ENCODE results near the gene CD34. TPM values are rescaled to one million over a fixed set of nuclear protein-coding genes. Genes with fewer than 3 reads are reported as not detected.

Gene CD34
- total RNA-seq, 1 experiment from 2014 or later: 0.35 TPM

DNA sequence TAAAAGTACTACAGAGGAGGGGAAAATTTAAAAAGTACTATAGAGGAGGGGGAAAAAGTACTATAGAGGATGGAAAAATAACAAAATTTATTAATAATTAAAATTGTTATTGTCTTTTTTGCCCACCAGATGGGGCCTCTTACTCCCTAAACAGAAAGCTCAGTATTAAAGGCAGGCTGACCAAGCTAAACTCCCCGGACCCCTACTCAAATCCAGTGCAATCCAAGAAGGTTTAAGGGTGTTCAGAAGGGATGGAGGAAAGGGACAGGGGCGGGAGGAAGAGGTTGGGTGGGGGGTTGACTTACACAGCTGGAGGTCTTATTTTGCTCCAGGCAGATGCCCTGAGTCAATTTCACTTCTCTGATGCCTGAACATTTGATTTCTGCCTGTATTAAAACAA, 13.7 kb downstream of the CD34 start:
- Histone ChIP-seq H3K27me3 (ENCODE audit: insufficient read depth, low read length) (no peaks in the 10 kb centered on the region), H4K5ac (ENCODE audit: insufficient read length, low read depth, low read length) (no peak overlapping the region), H3T11ph (ENCODE audit: low read length) (no peak overlapping the region), H3K4ac (ENCODE audit: low read depth, low read length) (no peak overlapping the region), H3K79me2 (ENCODE audit: insufficient read depth, low read length) (no peaks in the 10 kb centered on the region), H3K4me1 (ENCODE audit: insufficient read depth, low read length) (no peaks in the 10 kb centered on the region), H2BK20ac (ENCODE audit: low read depth, low read length, poor library complexity, severe bottlenecking) (no peak overlapping the region), H3K14ac (ENCODE audit: insufficient read depth, low read length) (no peak overlapping the region), H2AFZ (ENCODE audit: low read length) (no peak overlapping the region), H2BK12ac (ENCODE audit: insufficient read length, low read depth, low read length) (no peak overlapping the region), H2AK5ac (ENCODE audit: insufficient read length, low read length) (no peak overlapping the region), H3K9ac (ENCODE audit: extremely low read depth, insufficient read length, low read length) (no peak overlapping the region), H3K9me3 (ENCODE audit: control insufficient read depth, low read depth, low read length) (no peaks in the 10 kb centered on the region), H3K4me2 (ENCODE audit: insufficient read depth, insufficient read length, low read length) (no peak overlapping the region), H2BK120ac (ENCODE audit: low read depth, low read length, poor library complexity, severe bottlenecking) (no peak overlapping the region), H4K20me1 (ENCODE audit: control insufficient read depth, insufficient read depth, insufficient read length) (no peaks in the 10 kb centered on the region), H3K18ac (ENCODE audit: insufficient read length, low read depth, low read length) (no peak overlapping the region), H2BK5ac (ENCODE audit: insufficient read length, low read length) (no peak overlapping the region), H3K23me2 (ENCODE audit: insufficient read length, low read depth, low read length, poor library complexity, severe bottlenecking) (no peaks in the 10 kb centered on the region), H4K91ac (ENCODE audit: insufficient read length, low read depth, low read length) (no peak overlapping the region), H3K79me1 (ENCODE audit: insufficient read depth, low read depth, low read length, poor library complexity, severe bottlenecking) (no peaks in the 10 kb centered on the region), H4K8ac (replicated peaks; ENCODE audit: insufficient read length, low read depth, low read length) (no peak overlapping the region), H2BK15ac (ENCODE audit: low read depth, low read length) (no peak overlapping the region), H3K56ac (ENCODE audit: insufficient read length, low read depth, low read length) (no peak overlapping the region), H3K27ac (ENCODE audit: insufficient read length, low read depth, low read length) (no peak overlapping the region), H3K23ac (ENCODE audit: insufficient read length, low read depth, low read length) (no peak overlapping the region)
- H3K36me3 Mint-ChIP-seq (ENCODE audit: insufficient read depth in 1 of 3, low read depth in 3 of 3): no peaks in the 10 kb centered on the region
- H3K4me3 Mint-ChIP-seq: no peak overlapping the region
- no peaks in the 10 kb centered on the region for H3K4me1 Mint-ChIP-seq
- TF ChIP-seq, protein P1, sequence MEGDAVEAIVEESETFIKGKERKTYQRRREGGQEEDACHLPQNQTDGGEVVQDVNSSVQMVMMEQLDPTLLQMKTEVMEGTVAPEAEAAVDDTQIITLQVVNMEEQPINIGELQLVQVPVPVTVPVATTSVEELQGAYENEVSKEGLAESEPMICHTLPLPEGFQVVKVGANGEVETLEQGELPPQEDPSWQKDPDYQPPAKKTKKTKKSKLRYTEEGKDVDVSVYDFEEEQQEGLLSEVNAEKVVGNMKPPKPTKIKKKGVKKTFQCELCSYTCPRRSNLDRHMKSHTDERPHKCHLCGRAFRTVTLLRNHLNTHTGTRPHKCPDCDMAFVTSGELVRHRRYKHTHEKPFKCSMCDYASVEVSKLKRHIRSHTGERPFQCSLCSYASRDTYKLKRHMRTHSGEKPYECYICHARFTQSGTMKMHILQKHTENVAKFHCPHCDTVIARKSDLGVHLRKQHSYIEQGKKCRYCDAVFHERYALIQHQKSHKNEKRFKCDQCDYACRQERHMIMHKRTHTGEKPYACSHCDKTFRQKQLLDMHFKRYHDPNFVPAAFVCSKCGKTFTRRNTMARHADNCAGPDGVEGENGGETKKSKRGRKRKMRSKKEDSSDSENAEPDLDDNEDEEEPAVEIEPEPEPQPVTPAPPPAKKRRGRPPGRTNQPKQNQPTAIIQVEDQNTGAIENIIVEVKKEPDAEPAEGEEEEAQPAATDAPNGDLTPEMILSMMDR (conservative IDR thresholded peaks at IDR 0.05): peak; percentile 48
- H3K27ac Mint-ChIP-seq: no peak overlapping the region; a peak in 1 of 7 replicates
- H3K9me3 Mint-ChIP-seq: no peaks in the 10 kb centered on the region
- no CpG with 5 or more reads among the region's 2 CpGs for WGBS (ENCODE audit: extremely low coverage, insufficient read length, low lambda C conversion rate)
- DNase-seq: no peak
- peaks cover 9% of the 10 kb centered on the region for H3K27me3 Mint-ChIP-seq (ENCODE audit: low read depth)

All from H9 (cell line).